ENCODE measurements around the gene SPOCK1.

DNA sequence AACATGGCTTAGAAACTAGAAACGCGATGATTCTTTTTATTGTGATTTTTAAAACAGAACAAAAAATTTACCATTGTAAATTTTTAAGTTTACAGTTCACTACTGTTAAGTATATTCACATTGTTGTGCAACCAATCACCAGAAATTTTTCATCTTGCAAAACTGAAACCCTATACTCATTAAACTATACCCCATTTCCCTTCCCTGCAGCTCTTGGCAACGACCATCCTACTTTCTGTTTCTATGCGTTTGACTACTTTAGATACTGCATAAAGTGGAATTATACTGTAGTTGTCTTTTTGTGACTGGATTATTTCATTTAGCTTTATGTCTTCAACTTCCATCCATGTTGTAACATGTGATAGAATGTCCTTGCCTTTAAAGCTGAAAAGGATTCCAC, 52.5 kb downstream of the SPOCK1 start:
- no peak for TF ChIP-seq CTCF (IDR thresholded peaks at IDR 0.05; ENCODE audit: poor library complexity)
- TF ChIP-seq EZH2phosphoT487 (IDR thresholded peaks at IDR 0.05; ENCODE audit: low read depth, severe bottlenecking, unreplicated experiment), result no peak

Measured in hepatocyte (in vitro differentiated cells).